K562 (cell line): ENCODE data around the gene MIX23. TPM values are rescaled to one million over a fixed set of nuclear protein-coding genes. Genes with fewer than 3 reads are reported as not detected.

Experiments
- ATAC-seq: fragments of 200-7000 bp; cut with Tn5 transposase; 3 replicates; pipeline ENCODE4 v1.9.1; 2020; ENCODE audit warnings: moderate library complexity
- BruUV-seq: library from RNA; stranded (reverse); fragments of 400-500 nt; replicated peaks from 2 replicates; lab custom pipeline; 2021; lab: Mats Ljungman, UMichigan
- CTCF ChIA-PET: fragments of 300-600 bp; formaldehyde crosslinking; extraction: SDS; loops from one replicate; lab custom pipeline; 2021; ENCODE audit warnings: low intra/inter-chr PET ratio; lab: Yijun Ruan, JAX
- POLR2A ChIA-PET: fragments of 300-600, 350-650 bp; sonication (Branson Sonifier 250); formaldehyde crosslinking; extraction: SDS; loops from one replicate; lab custom pipeline; 2021; ENCODE audit warnings: antibody characterized with exemption, inconsistent platforms; lab: Yijun Ruan, JAX
- DNase-seq, 4 experiments: peaks; one replicate each; pipeline versions ENCODE4 v3.0.0 to v3.0.0-alpha.2; 2011 to 2018; ENCODE audit warnings: low spot score in 3 of 4, mixed read lengths in 3 of 4; ENCODE audit errors: extremely low read depth in 1 of 4
- FAIRE-seq: peaks from 2 replicates; lab custom pipeline; 2011; peaks lifted over from hg19 to GRCh38; lab: Jason Lieb, UNC
- H2AFZ ChIP-seq: 2 replicates; pipeline ENCODE4 v1.6.0; 2011; ENCODE audit warnings: low read depth, low read length, control low read depth, inconsistent platforms
- H3K27ac ChIP-seq: fragments of 200-600 bp; 3 replicates; pipeline ENCODE4 v1.8.0; 2011; ENCODE audit warnings: low read depth, mild to moderate bottlenecking, control low read depth, inconsistent platforms, low read length, moderate library complexity, mixed read lengths; ENCODE audit errors: extremely low read depth
- H3K27me3 ChIP-seq, 2 experiments: fragments of 300-600 bp in 1 of 2; 2 replicates in 1 of 2; 3 replicates in 1 of 2; pipeline versions ENCODE4 v1.6.0 to v1.8.0; 2011; ENCODE audit warnings: inconsistent platforms in 2 of 2, low read length in 2 of 2, mild to moderate bottlenecking in 1 of 2, mixed read lengths in 1 of 2, moderate library complexity in 1 of 2; ENCODE audit not compliant: control insufficient read depth in 2 of 2, insufficient read depth in 2 of 2
- H3K36me3 ChIP-seq: fragments of 300-600 bp; 3 replicates; pipeline ENCODE4 v1.8.0; 2011; ENCODE audit warnings: mild to moderate bottlenecking, low read length, inconsistent platforms; ENCODE audit not compliant: control insufficient read depth, insufficient read depth
- H3K4me1 ChIP-seq, 2 experiments: fragments of 200-600 bp in 1 of 2; replicated peaks in 1 of 2; 2 replicates in 1 of 2; 3 replicates in 1 of 2; pipeline versions ENCODE4 v1.5.1 to v1.8.0; 2011; ENCODE audit warnings: inconsistent platforms in 2 of 2, low read length in 2 of 2, mild to moderate bottlenecking in 1 of 2, mixed read lengths in 1 of 2, moderate library complexity in 1 of 2; ENCODE audit not compliant: control insufficient read depth in 2 of 2, insufficient read depth in 2 of 2
- H3K4me2 ChIP-seq: 2 replicates; pipeline ENCODE4 v1.6.1; 2011; ENCODE audit warnings: low read length, control low read depth, inconsistent platforms, mixed read lengths; ENCODE audit not compliant: insufficient read depth
- H3K4me3 ChIP-seq: fragments of 200-600 bp; sonication (generic), shearing (Covaris generic); 2 replicates; pipeline ENCODE4 v1.5.1; 2016; ENCODE audit warnings: control low read depth, inconsistent platforms
- H3K79me2 ChIP-seq: fragments of 200-600 bp; 3 replicates; pipeline ENCODE4 v1.8.0; 2011; ENCODE audit warnings: low read length, inconsistent platforms; ENCODE audit not compliant: control insufficient read depth, insufficient read depth
- H3K9ac ChIP-seq, 2 experiments: 2 replicates each; pipeline versions ENCODE4 v1.6.0 to v1.6.1; 2011; ENCODE audit warnings: low read depth in 2 of 2, low read length in 2 of 2, control low read depth in 1 of 2, inconsistent platforms in 1 of 2, mild to moderate bottlenecking in 1 of 2, mixed read lengths in 1 of 2; ENCODE audit not compliant: insufficient read depth in 1 of 2
- H3K9me1 ChIP-seq: one replicate; pipeline ENCODE4 v1.6.0; 2011; ENCODE audit warnings: inconsistent platforms, mild to moderate bottlenecking, low read length, moderate library complexity; ENCODE audit not compliant: control insufficient read depth, insufficient read depth
- H3K9me3 ChIP-seq: replicated peaks from 2 replicates; pipeline ENCODE4 v1.5.1; 2011; ENCODE audit warnings: low read depth, low read length, inconsistent platforms; ENCODE audit not compliant: control insufficient read depth, insufficient read depth
- H4K20me1 ChIP-seq: replicated peaks from 2 replicates; pipeline ENCODE4 v1.6.1; 2011; ENCODE audit warnings: low read length, inconsistent platforms, mixed read lengths; ENCODE audit not compliant: control insufficient read depth, insufficient read depth
- HNRNPL ChIP-seq: fragments of 200-400 bp; formaldehyde crosslinking; IDR thresholded peaks from 2 replicates; pipeline ENCODE4 v1.6.1; 2017; ENCODE audit warnings: low read depth, mild to moderate bottlenecking, low read length
- NFIX ChIP-seq: fragments of 250-450 bp; sonication (Bioruptor Pico); IDR thresholded peaks from 2 replicates; pipeline ENCODE4 v1.4.0; 2020; ENCODE audit warnings: low read depth, mild to moderate bottlenecking, moderate library complexity
- PPARD ChIP-seq: fragments of 250-450 bp; sonication (Bioruptor Pico); IDR thresholded peaks from 2 replicates; pipeline ENCODE4 v1.8.0; 2022; ENCODE audit warnings: inconsistent platforms, mild to moderate bottlenecking, moderate library complexity
- PRPF4 ChIP-seq: fragments of 200-400 bp; formaldehyde crosslinking; IDR thresholded peaks from one replicate; pipeline ENCODE4 v1.6.1; 2017; ENCODE audit warnings: low read length, low read depth, mild to moderate bottlenecking; ENCODE audit not compliant: insufficient read depth, poor library complexity, severe bottlenecking
- RNF219 ChIP-seq: fragments of 250-450 bp; sonication (Bioruptor Pico); IDR thresholded peaks from 2 replicates; pipeline ENCODE4 v1.5.0; 2022; ENCODE audit warnings: mild to moderate bottlenecking
- ZNF124 ChIP-seq: sonication (generic); formaldehyde crosslinking; IDR thresholded peaks from 2 replicates; pipeline ENCODE4 v1.8.1; 2022; ENCODE audit warnings: missing genetic modification reagents
- ZNF133 ChIP-seq: fragments of 250-450 bp; sonication (Bioruptor Pico); IDR thresholded peaks from 2 replicates; pipeline ENCODE4 v1.4.0; 2020; ENCODE audit warnings: mild to moderate bottlenecking
- ZNF354B ChIP-seq: fragments of 250-450 bp; sonication (Bioruptor Pico); IDR thresholded peaks from 2 replicates; pipeline ENCODE4 v1.4.0; 2020
- ZNF707 ChIP-seq: fragments of 250-450 bp; sonication (Bioruptor Pico); conservative IDR thresholded peaks from 2 replicates; pipeline ENCODE4 v1.8.0; 2022; ENCODE audit warnings: inconsistent platforms, mild to moderate bottlenecking, moderate library complexity
- WGBS: fragments of 100-300 bp; shearing (Covaris generic); methylation state at CpG from one replicate; pipeline ENCODE4 v1.1.6; 2016; ENCODE audit warnings: low coverage, mixed read lengths; ENCODE audit not compliant: insufficient coverage; ENCODE audit errors: missing lambda C conversion rate; 5-methylcytosine and 5-hydroxymethylcytosine counted together
- in situ Hi-C: fragments of 300-500 bp; cut with MboI; formaldehyde crosslinking; loops from 4 replicates; pipeline ENCODE4 v1.15.0; 2018; ENCODE audit warnings: inconsistent platforms, mixed read lengths
- intact Hi-C: fragments of 100-400 bp; cut with micrococcal nuclease; formaldehyde crosslinking; loops from 2 replicates; pipeline ENCODE4 v1.14.2; 2022
- polyA plus RNA-seq, 8 experiments: library from polyadenylated mRNA; depleted of rRNA in 4 of 8; stranded (reverse) in 5 of 8; unstranded in 3 of 8; fragments of >200 nt; fragmentation: Nextera tagmentation in 2 of 8; fragmentation: Illumina TruSeq in 1 of 8; extraction: Ambion mirVana in 2 of 8; extraction: Trizol in 1 of 8; gene quantifications; 2 replicates each; pipeline versions ENCODE4 v1.2.1 to v1.2.3, GENCODE V29; 2011 to 2014; ENCODE audit warnings: inconsistent platforms in 1 of 8, missing spikeins in 1 of 8
- total RNA-seq, 7 experiments: library from RNA; depleted of rRNA in 6 of 7; stranded (reverse); fragments of >200 nt in 6 of 7; fragmentation: Illumina TruSeq in 2 of 7; extraction: Trizol in 2 of 7; gene quantifications; 2 replicates each; pipeline versions ENCODE4 v1.2.1 to v1.2.3, GENCODE V29; 2011 to 2021; ENCODE audit warnings: low replicate concordance in 1 of 7
- TF ChIP-seq, protein P1 (sequence below): fragments of 450-650 bp; IDR thresholded peaks from 2 replicates; pipeline ENCODE4 v1.6.1; 2016; ENCODE audit warnings: borderline replicate concordance

MIX23 gene
- total and polyA plus RNA-seq, 9 of the 15 experiments (the other 6 are each of a cell fraction or from before 2014, with no cell fraction given): 45.5 to 185 (median 106) TPM

DNA sequence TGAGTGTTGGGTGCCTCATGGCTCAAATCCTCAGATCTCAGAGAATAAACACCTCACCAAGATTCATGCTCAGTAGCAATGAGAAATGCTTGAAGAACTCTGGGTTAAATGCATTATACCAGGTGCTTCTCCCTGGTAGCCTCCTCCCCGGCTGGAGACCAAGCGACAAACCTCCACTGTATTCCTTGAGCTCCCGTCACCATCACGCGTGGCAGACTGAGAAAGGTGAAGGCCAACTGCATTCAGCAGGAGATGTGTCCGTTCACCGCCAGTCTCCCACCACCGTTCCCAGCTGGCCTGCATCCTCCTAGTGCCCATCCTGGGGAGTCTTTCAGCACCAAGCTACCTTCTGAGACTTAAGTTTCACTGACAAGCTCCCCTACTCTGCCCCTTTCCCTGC, 50.5 kb downstream of the MIX23 start:
- Histone ChIP-seq H3K27ac (no peak overlapping the region), H3K27me3 (no peaks in the 10 kb centered on the region; a peak in 2 of 5 replicates), H3K9me3 (no peaks in the 10 kb centered on the region), H3K4me1 (no peaks in the 10 kb centered on the region), H3K36me3 (no peaks in the 10 kb centered on the region), H4K20me1 (no peaks in the 10 kb centered on the region), H3K9ac (no peak overlapping the region), H3K4me3 (no peak overlapping the region), H3K79me2 (no peaks in the 10 kb centered on the region), H3K9me1 (no peaks in the 10 kb centered on the region), H3K4me2 (no peak overlapping the region), H2AFZ (no peak overlapping the region)
- TF ChIP-seq ZNF133 (CRISPR knock-in tag) (no peak), ZNF354B (CRISPR knock-in tag) (no peak), NFIX (no peak), ZNF707 (CRISPR knock-in tag) (no peak), PRPF4 (no peak), ZNF124 (CRISPR knock-in tag) (no peak), PPARD (CRISPR knock-in tag) (no peak), HNRNPL (no peak), RNF219 (CRISPR knock-in tag) (no peak)
- TF ChIP-seq, protein P1, sequence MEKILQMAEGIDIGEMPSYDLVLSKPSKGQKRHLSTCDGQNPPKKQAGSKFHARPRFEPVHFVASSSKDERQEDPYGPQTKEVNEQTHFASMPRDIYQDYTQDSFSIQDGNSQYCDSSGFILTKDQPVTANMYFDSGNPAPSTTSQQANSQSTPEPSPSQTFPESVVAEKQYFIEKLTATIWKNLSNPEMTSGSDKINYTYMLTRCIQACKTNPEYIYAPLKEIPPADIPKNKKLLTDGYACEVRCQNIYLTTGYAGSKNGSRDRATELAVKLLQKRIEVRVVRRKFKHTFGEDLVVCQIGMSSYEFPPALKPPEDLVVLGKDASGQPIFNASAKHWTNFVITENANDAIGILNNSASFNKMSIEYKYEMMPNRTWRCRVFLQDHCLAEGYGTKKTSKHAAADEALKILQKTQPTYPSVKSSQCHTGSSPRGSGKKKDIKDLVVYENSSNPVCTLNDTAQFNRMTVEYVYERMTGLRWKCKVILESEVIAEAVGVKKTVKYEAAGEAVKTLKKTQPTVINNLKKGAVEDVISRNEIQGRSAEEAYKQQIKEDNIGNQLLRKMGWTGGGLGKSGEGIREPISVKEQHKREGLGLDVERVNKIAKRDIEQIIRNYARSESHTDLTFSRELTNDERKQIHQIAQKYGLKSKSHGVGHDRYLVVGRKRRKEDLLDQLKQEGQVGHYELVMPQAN: no peak
- no peak for ATAC-seq
- POLR2A ChIA-PET: no interaction called here
- FAIRE-seq: no peak
- WGBS: 3% methylated on average over 8 of the region's 8 CpGs
- BruUV-seq: no TSS peak
- no peak for DNase-seq
- intact Hi-C loops: no loop called here
- in situ Hi-C loops: no loop called here
- CTCF ChIA-PET: no interaction called here
